Right atrium auricular region (tissue), 2 donors: ENCODE data around the gene ETFA. TPM values are rescaled to one million over a fixed set of nuclear protein-coding genes. Genes with fewer than 3 reads are reported as not detected.

Experiments
- DNase-seq: peaks from one replicate; pipeline ENCODE4 v3.0.0-alpha.2; 2019; ENCODE audit warnings: low spot score
- H3K27ac ChIP-seq, 2 donors: fragments of 200-600 bp; sonication (generic); 1 replicate in 1 of 2; 2 replicates in 1 of 2; pipeline ENCODE4 v1.5.1; 2016 to 2019
- H3K27me3 ChIP-seq, 2 donors: fragments of 200-600 bp; sonication (generic); one replicate each; pipeline versions ENCODE4 v1.5.1 to v1.6.0; 2017 to 2019
- H3K36me3 ChIP-seq: fragments of 200-600 bp; sonication (generic); one replicate; pipeline ENCODE4 v1.5.1; 2016
- H3K4me1 ChIP-seq, 2 donors: fragments of 200-600 bp; sonication (generic); one replicate each; pipeline versions ENCODE4 v1.5.1 to v1.6.0; 2017 to 2019
- H3K4me3 ChIP-seq, 2 donors: fragments of 200-600 bp; sonication (generic); 1 replicate in 1 of 2; 2 replicates in 1 of 2; pipeline ENCODE4 v1.5.1; 2017 to 2019; ENCODE audit warnings: mild to moderate bottlenecking in 1 of 2, moderate library complexity in 1 of 2
- H3K9me3 ChIP-seq, 2 donors: fragments of 200-600 bp; sonication (generic); one replicate each; pipeline ENCODE4 v1.5.1; 2019
- total RNA-seq, 2 donors: library from RNA; depleted of rRNA; stranded (reverse); fragments of >200 nt; gene quantifications; one replicate each; pipeline ENCODE4 v1.1.0, GENCODE V29; 2016
- TF ChIP-seq, protein P1 (sequence below), 2 donors: fragments of 200-600 bp; sonication (generic); IDR thresholded peaks; one replicate each; pipeline ENCODE4 v1.5.1; 2019; ENCODE audit warnings: antibody characterized with exemption in 2 of 2

The ETFA gene
- total RNA-seq, 2 donors from 2014 or later, result 109 to 186 TPM

DNA sequence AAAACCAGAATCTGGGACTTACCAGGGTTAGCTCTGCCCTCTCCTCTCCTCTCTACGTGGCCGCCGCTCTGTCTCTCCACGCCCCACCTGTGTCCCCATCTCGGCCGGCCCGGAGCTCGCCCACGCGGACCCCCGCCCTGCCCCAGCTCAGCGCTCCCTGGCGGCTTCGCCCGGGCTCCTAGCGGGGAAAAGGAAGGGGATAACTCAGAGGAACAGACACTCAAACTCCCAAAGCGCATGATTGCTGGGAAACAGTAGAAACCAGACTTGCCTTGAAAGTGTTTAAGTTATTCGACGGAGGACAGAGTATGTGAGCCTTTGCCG is 30.8 kb upstream of the ETFA start:
- Histone ChIP-seq H3K27ac (no peak overlapping the region), H3K27me3 (peaks cover 72 to 100% of the 10 kb centered on the region in 2 donors), H3K4me1 (peaks cover 0 to 71% of the 10 kb centered on the region in 2 donors), H3K9me3 (no peaks in the 10 kb centered on the region), H3K36me3 (no peaks in the 10 kb centered on the region), H3K4me3 (no peak overlapping the region)
- no peak for DNase-seq
- TF ChIP-seq, protein P1, sequence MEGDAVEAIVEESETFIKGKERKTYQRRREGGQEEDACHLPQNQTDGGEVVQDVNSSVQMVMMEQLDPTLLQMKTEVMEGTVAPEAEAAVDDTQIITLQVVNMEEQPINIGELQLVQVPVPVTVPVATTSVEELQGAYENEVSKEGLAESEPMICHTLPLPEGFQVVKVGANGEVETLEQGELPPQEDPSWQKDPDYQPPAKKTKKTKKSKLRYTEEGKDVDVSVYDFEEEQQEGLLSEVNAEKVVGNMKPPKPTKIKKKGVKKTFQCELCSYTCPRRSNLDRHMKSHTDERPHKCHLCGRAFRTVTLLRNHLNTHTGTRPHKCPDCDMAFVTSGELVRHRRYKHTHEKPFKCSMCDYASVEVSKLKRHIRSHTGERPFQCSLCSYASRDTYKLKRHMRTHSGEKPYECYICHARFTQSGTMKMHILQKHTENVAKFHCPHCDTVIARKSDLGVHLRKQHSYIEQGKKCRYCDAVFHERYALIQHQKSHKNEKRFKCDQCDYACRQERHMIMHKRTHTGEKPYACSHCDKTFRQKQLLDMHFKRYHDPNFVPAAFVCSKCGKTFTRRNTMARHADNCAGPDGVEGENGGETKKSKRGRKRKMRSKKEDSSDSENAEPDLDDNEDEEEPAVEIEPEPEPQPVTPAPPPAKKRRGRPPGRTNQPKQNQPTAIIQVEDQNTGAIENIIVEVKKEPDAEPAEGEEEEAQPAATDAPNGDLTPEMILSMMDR (IDR thresholded peaks at IDR 0.05), result no peak

DNA sequence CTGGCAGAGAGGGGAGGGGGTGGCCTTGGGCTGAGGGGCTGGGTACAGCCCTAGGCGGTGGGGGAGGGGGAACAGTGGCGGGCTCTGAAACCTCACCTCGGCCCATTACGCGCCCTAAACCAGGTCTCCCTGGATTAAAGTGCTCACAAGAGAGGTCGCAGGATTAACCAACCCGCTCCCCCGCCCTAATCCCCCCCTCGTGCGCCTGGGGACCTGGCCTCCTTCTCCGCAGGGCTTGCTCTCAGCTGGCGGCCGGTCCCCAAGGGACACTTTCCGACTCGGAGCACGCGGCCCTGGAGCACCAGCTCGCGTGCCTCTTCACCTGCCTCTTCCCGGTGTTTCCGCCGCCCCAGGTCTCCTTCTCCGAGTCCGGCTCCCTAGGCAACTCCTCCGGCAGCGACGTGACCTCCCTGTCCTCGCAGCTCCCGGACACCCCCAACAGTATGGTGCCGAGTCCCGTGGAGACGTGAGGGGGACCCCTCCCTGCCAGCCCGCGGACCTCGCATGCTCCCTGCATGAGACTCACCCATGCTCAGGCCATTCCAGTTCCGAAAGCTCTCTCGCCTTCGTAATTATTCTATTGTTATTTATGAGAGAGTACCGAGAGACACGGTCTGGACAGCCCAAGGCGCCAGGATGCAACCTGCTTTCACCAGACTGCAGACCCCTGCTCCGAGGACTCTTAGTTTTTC is 30.2 kb upstream of the ETFA start:
- DNase-seq, result no peak
- Histone ChIP-seq H3K4me3 (peak overlapping the region in 1 of 2 donors; percentile 43), H3K36me3 (no peaks in the 10 kb centered on the region), H3K27ac (no peak overlapping the region), H3K4me1 (peaks cover 0 to 71% of the 10 kb centered on the region in 2 donors), H3K9me3 (no peaks in the 10 kb centered on the region), H3K27me3 (peaks cover 74 to 99% of the 10 kb centered on the region in 2 donors)
- TF ChIP-seq, protein P1 (IDR thresholded peaks at IDR 0.05), result no peak

DNA sequence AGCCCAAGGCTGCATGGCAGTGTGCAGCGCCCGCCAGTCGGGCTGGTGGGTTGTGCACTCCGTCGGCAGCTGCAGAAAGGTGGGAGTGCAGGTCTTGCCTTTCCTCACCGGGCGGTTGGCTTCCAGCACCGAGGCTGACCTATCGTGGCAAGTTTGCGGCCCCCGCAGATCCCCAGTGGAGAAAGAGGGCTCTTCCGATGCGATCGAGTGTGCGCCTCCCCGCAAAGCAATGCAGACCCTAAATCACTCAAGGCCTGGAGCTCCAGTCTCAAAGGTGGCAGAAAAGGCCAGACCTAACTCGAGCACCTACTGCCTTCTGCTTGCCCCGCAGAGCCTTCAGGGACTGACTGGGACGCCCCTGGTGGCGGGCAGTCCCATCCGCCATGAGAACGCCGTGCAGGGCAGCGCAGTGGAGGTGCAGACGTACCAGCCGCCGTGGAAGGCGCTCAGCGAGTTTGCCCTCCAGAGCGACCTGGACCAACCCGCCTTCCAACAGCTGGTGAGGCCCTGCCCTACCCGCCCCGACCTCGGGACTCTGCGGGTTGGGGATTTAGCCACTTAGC is 29.6 kb upstream of the ETFA start:
- H3K9me3 ChIP-seq, result no peaks in the 10 kb centered on the region
- no peak for DNase-seq
- H3K4me1 ChIP-seq, result peaks cover 0 to 71% of the 10 kb centered on the region in 2 donors
- H3K27me3 ChIP-seq, result peaks cover 74 to 99% of the 10 kb centered on the region in 2 donors
- no peaks in the 10 kb centered on the region for H3K36me3 ChIP-seq
- TF ChIP-seq, protein P1 (IDR thresholded peaks at IDR 0.05), result no peak
- no peak overlapping the region for H3K27ac ChIP-seq
- H3K4me3 ChIP-seq, result peak overlapping the region in 1 of 2 donors; percentile 43

DNA sequence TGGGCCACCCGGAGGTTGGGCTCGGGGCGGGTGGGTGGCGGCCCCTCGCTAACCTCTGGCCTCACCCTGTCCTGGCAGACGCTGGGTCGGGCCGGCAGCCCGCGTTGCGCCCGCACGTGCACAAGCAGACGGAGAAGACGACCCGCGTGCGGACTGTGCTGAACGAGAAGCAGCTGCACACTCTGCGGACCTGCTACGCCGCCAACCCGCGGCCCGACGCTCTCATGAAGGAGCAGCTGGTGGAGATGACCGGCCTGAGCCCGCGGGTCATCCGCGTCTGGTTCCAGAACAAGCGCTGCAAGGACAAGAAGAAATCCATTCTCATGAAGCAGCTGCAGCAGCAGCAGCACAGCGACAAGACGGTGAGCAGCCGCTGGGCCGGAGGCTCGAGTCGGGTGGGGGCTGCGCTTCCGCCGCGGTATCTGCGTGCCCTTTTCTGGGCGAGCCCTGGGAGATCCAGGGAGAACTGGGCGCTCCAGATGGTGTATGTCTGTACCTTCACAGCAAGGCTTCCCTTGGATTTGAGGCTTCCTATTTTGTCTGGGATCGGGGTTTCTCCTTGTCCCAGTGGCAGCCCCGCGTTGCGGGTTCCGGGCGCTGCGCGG is 29.0 kb upstream of the ETFA start:
- H3K9me3 ChIP-seq, result no peaks in the 10 kb centered on the region
- no peak overlapping the region for H3K27ac ChIP-seq
- peaks cover 74 to 99% of the 10 kb centered on the region in 2 donors for H3K27me3 ChIP-seq
- peaks cover 0 to 72% of the 10 kb centered on the region in 2 donors for H3K4me1 ChIP-seq
- TF ChIP-seq, protein P1 (IDR thresholded peaks at IDR 0.05), result no peak
- H3K4me3 ChIP-seq, result peak overlapping the region in 1 of 2 donors; percentile 43
- H3K36me3 ChIP-seq, result no peaks in the 10 kb centered on the region
- no peak for DNase-seq

DNA sequence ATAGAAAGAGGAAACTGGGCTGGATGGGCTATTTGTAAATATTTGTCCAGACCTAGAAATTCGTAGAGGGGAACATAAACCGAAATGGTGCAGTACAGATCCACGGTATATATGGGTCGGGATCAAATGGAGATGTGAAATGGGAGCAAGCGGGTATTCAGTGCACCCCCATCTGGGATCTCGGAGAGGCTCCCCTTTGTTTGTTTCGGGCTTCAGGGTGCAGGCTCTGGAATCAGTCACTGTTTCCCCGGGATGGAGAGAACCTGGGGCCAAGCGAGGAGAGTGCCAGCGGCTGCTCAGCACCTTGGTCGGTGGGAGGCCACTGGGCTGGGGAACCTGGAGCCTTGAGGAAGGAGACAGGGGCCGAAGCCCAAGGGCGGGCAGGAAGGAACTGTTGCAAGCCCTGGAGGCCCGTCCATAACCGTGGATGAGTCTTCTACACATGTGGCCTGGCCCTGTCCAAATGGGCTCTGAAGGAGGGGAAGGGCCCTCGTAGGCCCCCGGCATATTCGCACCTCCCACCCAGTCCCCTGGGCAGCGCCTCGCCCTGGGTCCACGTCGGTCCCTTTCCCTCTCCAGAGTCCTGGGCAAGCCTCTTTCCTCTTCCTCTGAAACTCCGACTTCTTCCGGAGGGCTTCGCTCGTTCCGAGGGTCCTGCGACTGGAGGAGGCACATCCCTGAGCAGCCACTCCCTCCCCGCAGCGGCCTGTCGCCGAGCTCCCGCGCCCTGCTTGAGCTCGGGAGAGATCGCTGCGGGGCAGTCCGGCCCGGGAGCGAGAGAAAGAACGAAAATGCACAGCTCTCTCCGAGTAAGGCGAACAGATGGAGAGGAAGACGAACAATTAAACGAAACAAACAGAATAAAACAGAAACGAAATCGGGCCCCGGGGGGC is 28.3 kb upstream of the ETFA start:
- H3K9me3 ChIP-seq, result no peaks in the 10 kb centered on the region
- no peak for DNase-seq
- no peaks in the 10 kb centered on the region for H3K36me3 ChIP-seq
- H3K4me1 ChIP-seq, result peaks cover 0 to 75% of the 10 kb centered on the region in 2 donors
- peaks cover 77 to 99% of the 10 kb centered on the region in 2 donors for H3K27me3 ChIP-seq
- TF ChIP-seq, protein P1 (IDR thresholded peaks at IDR 0.05), result no peak
- no peak overlapping the region for H3K27ac ChIP-seq
- peak overlapping the region in 1 of 2 donors; percentile 43 for H3K4me3 ChIP-seq
